Measurements from ENCODE around the gene WNK4.

Gene WNK4

DNA sequence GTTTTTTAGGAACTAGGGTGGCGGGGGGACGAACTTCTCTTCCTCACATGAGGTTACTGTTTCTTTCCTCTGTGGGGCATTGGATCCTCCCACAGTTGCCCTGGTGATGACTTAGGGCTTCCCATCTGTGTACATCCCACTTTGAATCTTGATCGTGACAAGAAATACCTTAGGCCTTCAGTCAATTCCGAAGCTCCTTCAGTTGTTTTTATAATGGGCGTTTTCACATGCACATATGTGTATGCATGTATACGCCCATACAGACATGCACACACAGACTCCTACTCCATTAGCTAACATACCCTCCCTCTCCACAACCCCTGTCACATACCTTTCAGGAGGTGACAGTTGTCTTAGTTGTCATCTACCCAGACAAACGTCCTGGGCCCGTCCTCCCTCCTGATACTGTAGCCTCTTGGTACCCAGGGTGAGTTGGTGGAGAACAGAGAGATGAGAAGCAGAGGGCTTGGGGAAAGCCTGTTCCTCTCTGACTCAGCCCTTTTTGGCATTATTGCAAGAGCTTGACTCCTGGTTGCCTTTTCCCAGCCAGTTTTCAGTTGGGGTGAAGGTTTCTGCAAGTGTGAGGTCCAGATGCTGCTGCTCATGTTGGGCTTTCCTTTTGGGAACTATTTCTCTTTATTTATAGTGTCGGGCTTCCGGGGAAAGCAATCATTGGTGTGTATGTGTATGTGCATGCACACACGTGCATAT is 61.7 kb downstream of the WNK4 start:
- Histone ChIP-seq H3K4me3 (ENCODE audit: low read depth, low read length) (no peak overlapping the region), H3K9me3 (no peaks in the 10 kb centered on the region), H3K4me1 (no peaks in the 10 kb centered on the region), H3K27me3 (no peaks in the 10 kb centered on the region), H3K36me3 (peaks cover 61% of the 10 kb centered on the region)
- TF ChIP-seq, protein P1, sequence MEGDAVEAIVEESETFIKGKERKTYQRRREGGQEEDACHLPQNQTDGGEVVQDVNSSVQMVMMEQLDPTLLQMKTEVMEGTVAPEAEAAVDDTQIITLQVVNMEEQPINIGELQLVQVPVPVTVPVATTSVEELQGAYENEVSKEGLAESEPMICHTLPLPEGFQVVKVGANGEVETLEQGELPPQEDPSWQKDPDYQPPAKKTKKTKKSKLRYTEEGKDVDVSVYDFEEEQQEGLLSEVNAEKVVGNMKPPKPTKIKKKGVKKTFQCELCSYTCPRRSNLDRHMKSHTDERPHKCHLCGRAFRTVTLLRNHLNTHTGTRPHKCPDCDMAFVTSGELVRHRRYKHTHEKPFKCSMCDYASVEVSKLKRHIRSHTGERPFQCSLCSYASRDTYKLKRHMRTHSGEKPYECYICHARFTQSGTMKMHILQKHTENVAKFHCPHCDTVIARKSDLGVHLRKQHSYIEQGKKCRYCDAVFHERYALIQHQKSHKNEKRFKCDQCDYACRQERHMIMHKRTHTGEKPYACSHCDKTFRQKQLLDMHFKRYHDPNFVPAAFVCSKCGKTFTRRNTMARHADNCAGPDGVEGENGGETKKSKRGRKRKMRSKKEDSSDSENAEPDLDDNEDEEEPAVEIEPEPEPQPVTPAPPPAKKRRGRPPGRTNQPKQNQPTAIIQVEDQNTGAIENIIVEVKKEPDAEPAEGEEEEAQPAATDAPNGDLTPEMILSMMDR (IDR thresholded peaks at IDR 0.05; ENCODE audit: low read depth, low read length) = no peak
- DNase-seq = no peak

DNA sequence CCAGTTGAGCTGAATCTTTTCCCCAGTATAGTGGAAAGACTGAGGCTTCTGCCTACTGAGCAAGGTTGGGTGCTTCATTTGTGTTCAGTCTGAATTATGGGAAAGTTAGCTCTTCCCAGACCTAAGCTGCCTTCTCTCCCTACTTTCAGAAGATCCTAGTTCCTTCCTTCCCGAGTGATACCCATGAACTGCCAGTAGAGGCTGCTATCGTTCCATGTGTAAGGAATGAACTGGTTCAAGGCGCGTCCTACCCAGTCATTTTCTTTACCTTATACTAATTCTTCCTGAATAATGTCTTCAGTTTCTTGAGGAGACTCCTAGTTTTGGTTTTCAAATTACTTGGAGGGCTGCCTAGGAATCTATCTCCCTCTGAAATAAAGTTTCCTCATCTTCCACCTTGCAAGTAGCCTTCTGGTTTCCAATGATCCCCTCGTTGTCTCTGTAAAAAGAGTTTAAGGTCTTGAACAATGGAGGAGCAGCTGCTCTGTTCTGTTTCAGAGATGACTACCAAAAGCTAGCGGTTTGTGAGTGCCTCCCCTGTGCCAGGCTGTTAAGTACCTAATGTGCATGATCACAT is 63.0 kb downstream of the WNK4 start:
- peaks cover 48% of the 10 kb centered on the region for H3K36me3 ChIP-seq
- H3K9me3 ChIP-seq = no peaks in the 10 kb centered on the region
- TF ChIP-seq, protein P1 (IDR thresholded peaks at IDR 0.05; ENCODE audit: low read depth, low read length) = peak; percentile 100
- H3K4me3 ChIP-seq (ENCODE audit: low read depth, low read length) = no peak overlapping the region
- no peaks in the 10 kb centered on the region for H3K27me3 ChIP-seq
- peak; percentile 45 for DNase-seq
- no peaks in the 10 kb centered on the region for H3K4me1 ChIP-seq

DNA sequence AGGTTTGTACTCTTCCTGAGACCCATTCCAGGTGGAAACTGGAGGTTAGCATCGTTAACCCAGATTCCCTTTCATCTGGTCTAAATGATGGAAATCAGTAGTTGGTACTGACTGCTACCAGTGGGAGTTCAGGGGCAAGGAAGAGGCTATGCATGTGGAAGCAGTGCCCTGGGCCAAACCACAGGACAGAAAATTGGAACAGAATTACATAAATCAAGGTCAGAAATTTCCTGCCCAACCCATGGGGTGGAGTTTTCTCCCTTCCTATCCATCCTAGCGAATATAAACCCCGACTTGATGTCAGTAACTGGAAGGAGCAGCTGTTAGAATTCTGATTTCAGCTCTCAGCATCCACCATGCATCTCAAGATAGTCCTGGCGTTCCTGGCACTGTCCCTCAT is 63.9 kb downstream of the WNK4 start, which contains the start of gene AOC2:
Gene AOC2 (plus strand): TSS at position 310 of the 400 bp plus-strand sequence. CDS start 47 bp downstream, at position 357.
- DNase-seq = no peak
- no peaks in the 10 kb centered on the region for H3K27me3 ChIP-seq
- H3K4me3 ChIP-seq (ENCODE audit: low read depth, low read length) = no peak within 1 kb of the TSS
- H3K36me3 ChIP-seq = peaks cover 39% of the 10 kb centered on the region
- no peaks in the 10 kb centered on the region for H3K4me1 ChIP-seq
- H3K9me3 ChIP-seq = no peaks in the 10 kb centered on the region
- TF ChIP-seq, protein P1 (IDR thresholded peaks at IDR 0.05; ENCODE audit: low read depth, low read length) = no peak

GRCh38 chr17:42844761-42845555 is 64.5 kb downstream of the WNK4 start:
- TF ChIP-seq, protein P1 (IDR thresholded peaks at IDR 0.05; ENCODE audit: low read depth, low read length) = no peak
- Histone ChIP-seq H3K4me1 (no peaks in the 10 kb centered on the region), H3K36me3 (peaks cover 34% of the 10 kb centered on the region), H3K9me3 (no peaks in the 10 kb centered on the region), H3K27me3 (no peaks in the 10 kb centered on the region), H3K4me3 (ENCODE audit: low read depth, low read length) (no peak overlapping the region)
- DNase-seq = no peak

DNA sequence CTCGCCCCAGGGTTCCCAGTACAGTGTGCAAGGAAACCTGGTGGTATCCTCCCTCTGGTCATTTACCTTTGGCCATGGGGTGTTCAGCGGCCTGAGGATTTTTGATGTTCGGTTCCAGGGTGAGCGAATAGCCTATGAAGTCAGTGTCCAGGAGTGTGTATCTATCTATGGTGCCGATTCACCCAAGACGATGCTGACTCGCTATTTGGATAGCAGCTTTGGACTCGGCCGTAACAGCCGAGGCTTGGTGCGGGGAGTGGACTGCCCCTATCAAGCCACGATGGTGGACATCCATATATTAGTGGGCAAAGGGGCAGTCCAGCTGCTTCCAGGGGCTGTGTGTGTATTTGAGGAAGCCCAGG is 65.1 kb downstream of the WNK4 start:
- Histone ChIP-seq H3K36me3 (peaks cover 29% of the 10 kb centered on the region), H3K9me3 (no peaks in the 10 kb centered on the region), H3K27me3 (no peaks in the 10 kb centered on the region), H3K4me3 (ENCODE audit: low read depth, low read length) (no peak overlapping the region), H3K4me1 (no peaks in the 10 kb centered on the region)
- no peak for DNase-seq
- TF ChIP-seq, protein P1 (IDR thresholded peaks at IDR 0.05; ENCODE audit: low read depth, low read length) = no peak

Data from BE2C (cell line).